ENCODE data around the gene TLCD1.

The TLCD1 gene

GRCh38 chr17:28735242-28735722 lies 9.2 kb upstream of the TLCD1 start:
- Histone ChIP-seq H3K4me1 (ENCODE audit: insufficient read depth, low read length, poor library complexity, severe bottlenecking) (peaks cover 10% of the 10 kb centered on the region), H3K36me3 (ENCODE audit: insufficient read depth, low read length) (no peaks in the 10 kb centered on the region), H3K9me3 (ENCODE audit: insufficient read depth, low read depth, low read length) (no peaks in the 10 kb centered on the region), H3K79me2 (ENCODE audit: insufficient read depth, low read length) (no peaks in the 10 kb centered on the region), H3K27me3 (ENCODE audit: insufficient read depth, low read length, poor library complexity, severe bottlenecking) (no peaks in the 10 kb centered on the region), H3K4me2 (ENCODE audit: low read depth, low read length, poor library complexity, severe bottlenecking) (no peak overlapping the region), H3K9ac (ENCODE audit: low read depth, low read length, poor library complexity, severe bottlenecking) (no peak overlapping the region), H3K4me3 (ENCODE audit: low read length, poor library complexity, severe bottlenecking) (no peak overlapping the region), H2AFZ (ENCODE audit: low read length) (no peak overlapping the region), H3F3A (ENCODE audit: low read depth) (no peaks in the 10 kb centered on the region), H4K20me1 (ENCODE audit: insufficient read depth, low read length, poor library complexity, severe bottlenecking) (no peaks in the 10 kb centered on the region), H3K9me2 (replicated peaks; ENCODE audit: low read depth, low read length) (no peaks in the 10 kb centered on the region)
- no peak for TF ChIP-seq EZH2phosphoT487 (IDR thresholded peaks at IDR 0.05; ENCODE audit: borderline replicate concordance)
- TF ChIP-seq CTCF (conservative IDR thresholded peaks at IDR 0.05; ENCODE audit: low read length): no peak

- H3K36me3 ChIP-seq (ENCODE audit: insufficient read depth, low read length): no peaks in the 10 kb centered on the region
- TF ChIP-seq EZH2phosphoT487 (IDR thresholded peaks at IDR 0.05; ENCODE audit: borderline replicate concordance): no peak
- TF ChIP-seq CTCF (conservative IDR thresholded peaks at IDR 0.05; ENCODE audit: low read length): no peak
- H3K27me3 ChIP-seq (ENCODE audit: insufficient read depth, low read length, poor library complexity, severe bottlenecking): no peaks in the 10 kb centered on the region
Observed at GRCh38 chr17:28734712-28735241, 8.7 kb upstream of the TLCD1 start.

GRCh38 chr17:28733346-28733745 lies 7.3 kb upstream of the TLCD1 start:
- Histone ChIP-seq H3K4me3 (ENCODE audit: low read length, poor library complexity, severe bottlenecking) (no peak overlapping the region), H3K36me3 (ENCODE audit: insufficient read depth, low read length) (no peaks in the 10 kb centered on the region), H4K20me1 (ENCODE audit: insufficient read depth, low read length, poor library complexity, severe bottlenecking) (no peaks in the 10 kb centered on the region), H3K9me3 (ENCODE audit: insufficient read depth, low read depth, low read length) (no peaks in the 10 kb centered on the region), H3K9me2 (replicated peaks; ENCODE audit: low read depth, low read length) (no peaks in the 10 kb centered on the region), H3K9ac (ENCODE audit: low read depth, low read length, poor library complexity, severe bottlenecking) (no peak overlapping the region), H3F3A (ENCODE audit: low read depth) (no peaks in the 10 kb centered on the region), H3K27me3 (ENCODE audit: insufficient read depth, low read length, poor library complexity, severe bottlenecking) (no peaks in the 10 kb centered on the region), H2AFZ (ENCODE audit: low read length) (no peak overlapping the region), H3K79me2 (ENCODE audit: insufficient read depth, low read length) (no peaks in the 10 kb centered on the region), H3K4me2 (ENCODE audit: low read depth, low read length, poor library complexity, severe bottlenecking) (no peak overlapping the region), H3K4me1 (ENCODE audit: insufficient read depth, low read length, poor library complexity, severe bottlenecking) (peaks cover 8% of the 10 kb centered on the region)
- TF ChIP-seq CTCF (conservative IDR thresholded peaks at IDR 0.05; ENCODE audit: low read length) (no peak), EZH2phosphoT487 (IDR thresholded peaks at IDR 0.05; ENCODE audit: borderline replicate concordance) (no peak)

More at GRCh38 chr17:28734712-28735241, 8.7 kb upstream of the TLCD1 start:
- Histone ChIP-seq H3K79me2 (ENCODE audit: insufficient read depth, low read length) (no peaks in the 10 kb centered on the region), H3K9me3 (ENCODE audit: insufficient read depth, low read depth, low read length) (no peaks in the 10 kb centered on the region), H4K20me1 (ENCODE audit: insufficient read depth, low read length, poor library complexity, severe bottlenecking) (no peaks in the 10 kb centered on the region), H3K4me2 (ENCODE audit: low read depth, low read length, poor library complexity, severe bottlenecking) (no peak overlapping the region), H3K9ac (ENCODE audit: low read depth, low read length, poor library complexity, severe bottlenecking) (no peak overlapping the region), H3K9me2 (replicated peaks; ENCODE audit: low read depth, low read length) (no peaks in the 10 kb centered on the region), H3K4me3 (ENCODE audit: low read length, poor library complexity, severe bottlenecking) (no peak overlapping the region), H2AFZ (ENCODE audit: low read length) (no peak overlapping the region), H3K4me1 (ENCODE audit: insufficient read depth, low read length, poor library complexity, severe bottlenecking) (peaks cover 10% of the 10 kb centered on the region), H3F3A (ENCODE audit: low read depth) (no peaks in the 10 kb centered on the region)

Data from Loucy (cell line).